HepG2 (cell line): ENCODE measurements around the gene ACAP1. TPM values are rescaled to one million over a fixed set of nuclear protein-coding genes. Genes with fewer than 3 reads are reported as not detected.

ENCODE experiments used
- ATAC-seq: fragments of 200-7000 bp; cut with Tn5 transposase; 3 replicates; pipeline ENCODE4 v1.9.1; 2020; ENCODE audit warnings: mild to moderate bottlenecking, moderate library complexity
- Bru-seq: library from RNA; stranded (reverse); fragments of 400-500 nt; gene quantifications from one replicate; lab custom pipeline; 2021; lab: Mats Ljungman, UMichigan
- BruChase-seq, 2 experiments: library from RNA; stranded (reverse); fragments of 400-500 nt; gene quantifications; one replicate each; lab custom pipeline; 2021; lab: Mats Ljungman, UMichigan
- BruUV-seq: library from RNA; stranded (reverse); fragments of 400-500 nt; replicated peaks from 2 replicates; lab custom pipeline; 2021; lab: Mats Ljungman, UMichigan
- CTCF ChIA-PET: fragments of 300-600 bp; formaldehyde crosslinking; extraction: SDS; loops from one replicate; lab custom pipeline; 2021; ENCODE audit warnings: low total read pairs, inconsistent platforms, low intra/inter-chr PET ratio; lab: Yijun Ruan, JAX
- POLR2A ChIA-PET: fragments of 350-600 bp; sonication (Branson Sonifier 250); formaldehyde crosslinking; loops from one replicate; lab custom pipeline; 2020; ENCODE audit warnings: antibody characterized with exemption, inconsistent platforms; lab: Yijun Ruan, JAX
- DNase-seq: peaks from one replicate; pipeline ENCODE4 v3.0.0-alpha.2; 2015; ENCODE audit warnings: low spot score
- FAIRE-seq: peaks from 3 replicates; lab custom pipeline; 2011; peaks lifted over from hg19 to GRCh38; lab: Jason Lieb, UNC
- H2AFZ ChIP-seq: one replicate; pipeline ENCODE4 v1.6.1; 2011; ENCODE audit warnings: low read length, inconsistent platforms
- H3K27ac ChIP-seq: fragments of 300-600 bp; 3 replicates; pipeline ENCODE4 v1.8.0; 2011; ENCODE audit warnings: mixed run types, mild to moderate bottlenecking, mixed read lengths, low read length, inconsistent platforms; ENCODE audit not compliant: insufficient read depth; ENCODE audit errors: extremely low read length
- H3K27me3 ChIP-seq, 2 experiments: fragments of 200-600 bp in 1 of 2; 2 replicates in 1 of 2; 3 replicates in 1 of 2; pipeline versions ENCODE4 v1.6.0 to v1.8.0; 2011; ENCODE audit warnings: low read length in 2 of 2, mild to moderate bottlenecking in 2 of 2, moderate library complexity in 2 of 2, inconsistent platforms in 1 of 2; ENCODE audit not compliant: insufficient read depth in 2 of 2, control insufficient read depth in 1 of 2
- H3K36me3 ChIP-seq, 2 experiments: fragments of 200-600 bp in 1 of 2; replicated peaks in 1 of 2; 2 replicates in 1 of 2; 3 replicates in 1 of 2; pipeline versions ENCODE4 v1.5.1 to v1.8.0; 2011; ENCODE audit warnings: low read length in 2 of 2, inconsistent platforms in 1 of 2; ENCODE audit not compliant: insufficient read depth in 2 of 2, control insufficient read depth in 1 of 2
- H3K4me1 ChIP-seq: 2 replicates; pipeline ENCODE4 v1.5.1; 2012; ENCODE audit warnings: low read length, inconsistent platforms; ENCODE audit not compliant: insufficient read depth
- H3K4me2 ChIP-seq: 2 replicates; pipeline ENCODE4 v1.6.0; 2011; ENCODE audit warnings: low read depth, low read length, inconsistent platforms
- H3K4me3 ChIP-seq, 3 experiments: fragments of 200-600 bp in 1 of 3; sonication (generic), shearing (Covaris generic) in 1 of 3; replicated peaks in 1 of 3; 2 replicates each; pipeline ENCODE4 v1.5.1; 2011 to 2016; ENCODE audit warnings: low read length in 3 of 3, inconsistent platforms in 2 of 3, low read depth in 2 of 3, mild to moderate bottlenecking in 2 of 3, control low read depth in 1 of 3, mixed read lengths in 1 of 3; ENCODE audit not compliant: insufficient read depth in 1 of 3
- H3K79me2 ChIP-seq: one replicate; pipeline ENCODE4 v1.6.1; 2011; ENCODE audit warnings: low read length, inconsistent platforms; ENCODE audit not compliant: insufficient read depth
- H3K9ac ChIP-seq: 2 replicates; pipeline ENCODE4 v1.6.0; 2011; ENCODE audit warnings: mild to moderate bottlenecking, low read depth, low read length, inconsistent platforms; ENCODE audit not compliant: insufficient read depth
- H3K9me3 ChIP-seq: 2 replicates; pipeline ENCODE4 v1.5.1; 2012; ENCODE audit warnings: mild to moderate bottlenecking, low read length
- H4K20me1 ChIP-seq: 2 replicates; pipeline ENCODE4 v1.6.0; 2011; ENCODE audit warnings: inconsistent platforms, mild to moderate bottlenecking, low read length, moderate library complexity; ENCODE audit not compliant: insufficient read depth
- CHD4 ChIP-seq: fragments of 200-600 bp; sonication (generic); IDR thresholded peaks from 2 replicates; pipeline ENCODE4 v1.7.0; 2017; ENCODE audit warnings: mild to moderate bottlenecking, low read length, borderline replicate concordance
- IRX3 ChIP-seq: sonication (generic); formaldehyde crosslinking; IDR thresholded peaks from 2 replicates; pipeline ENCODE4 v1.8.1; 2023; ENCODE audit warnings: mild to moderate bottlenecking, low read depth, missing genetic modification reagents, borderline replicate concordance
- SMAD9 ChIP-seq: sonication (generic); formaldehyde crosslinking; IDR thresholded peaks from 2 replicates; pipeline ENCODE4 v1.5.1; 2020; ENCODE audit warnings: mild to moderate bottlenecking, missing genetic modification reagents
- SUZ12 ChIP-seq: fragments of 150-350 bp; IDR thresholded peaks from 2 replicates; pipeline ENCODE4 v1.6.1; 2014; ENCODE audit warnings: low read depth, low read length
- ZNF136 ChIP-seq: sonication (generic); formaldehyde crosslinking; IDR thresholded peaks from 2 replicates; pipeline ENCODE4 v1.8.1; 2022; ENCODE audit warnings: low read depth, mild to moderate bottlenecking, moderate library complexity, missing genetic modification reagents
- ZNF264 ChIP-seq: sonication (generic); formaldehyde crosslinking; IDR thresholded peaks from 2 replicates; pipeline ENCODE4 v1.4.0; 2020; ENCODE audit warnings: missing genetic modification reagents
- ZNF629 ChIP-seq: sonication (generic); formaldehyde crosslinking; conservative IDR thresholded peaks from 2 replicates; pipeline ENCODE4 v1.5.0; 2020; ENCODE audit warnings: missing genetic modification reagents
- WGBS: methylation state at CpG from one replicate; pipeline ENCODE4 v1.1.6; 2017; ENCODE audit warnings: low lambda C conversion rate; 5-methylcytosine and 5-hydroxymethylcytosine counted together
- in situ Hi-C: cut with HindIII; loops from 2 replicates; pipeline ENCODE4 v1.10.0; 2017; ENCODE audit warnings: low pct_unique_long_range_greater_than_20kb; ENCODE audit not compliant: extremely low pct_ligation_motif_present
- intact Hi-C: fragments of 100-400 bp; cut with micrococcal nuclease; formaldehyde crosslinking; loops from one replicate; pipeline ENCODE4 v1.10.0; 2022; ENCODE audit not compliant: unreplicated experiment
- long read RNA-seq, 2 experiments: library from RNA in 1 of 2; library from polyadenylated mRNA in 1 of 2; stranded (forward) in 1 of 2; unstranded in 1 of 2; transcript quantifications; one replicate each; pipeline ENCODE4 v2.0.0, GENCODE V29; 2019 to 2022
- polyA minus RNA-seq, 3 experiments: library from RNA; depleted of rRNA, polyadenylated mRNA; stranded (reverse); fragments of >200 nt; gene quantifications; 2 replicates each; pipeline ENCODE4 v1.2.3, GENCODE V29; 2011; ENCODE audit warnings: low replicate concordance in 1 of 3
- polyA plus RNA-seq, 8 experiments: library from polyadenylated mRNA; depleted of rRNA in 3 of 8; stranded (reverse) in 7 of 8; unstranded in 1 of 8; fragments of >200 nt; fragmentation: Illumina TruSeq in 4 of 8; extraction: Trizol in 4 of 8; gene quantifications; 2 replicates each; pipeline versions ENCODE4 v1.2.1 to v1.2.3, GENCODE V29; 2011 to 2016; ENCODE audit warnings: low read depth in 4 of 8, missing spikeins in 1 of 8, mixed read lengths in 1 of 8; ENCODE audit not compliant: insufficient read depth in 1 of 8
- total RNA-seq, 5 experiments: library from RNA; depleted of rRNA; stranded (reverse); fragments of >200 nt; fragmentation: Illumina TruSeq; extraction: Trizol; gene quantifications; 2 replicates each; pipeline ENCODE4 v1.2.3, GENCODE V29; 2016; ENCODE audit warnings: low read depth in 1 of 5
- TF ChIP-seq, protein P1 (sequence below): sonication (generic); formaldehyde crosslinking; IDR thresholded peaks from 2 replicates; pipeline ENCODE4 v1.5.0; 2020; ENCODE audit warnings: mild to moderate bottlenecking, missing genetic modification reagents
- TF ChIP-seq, protein P2 (sequence below): IDR thresholded peaks from 2 replicates; pipeline ENCODE4 v1.6.1; 2016

Gene ACAP1, protein sequence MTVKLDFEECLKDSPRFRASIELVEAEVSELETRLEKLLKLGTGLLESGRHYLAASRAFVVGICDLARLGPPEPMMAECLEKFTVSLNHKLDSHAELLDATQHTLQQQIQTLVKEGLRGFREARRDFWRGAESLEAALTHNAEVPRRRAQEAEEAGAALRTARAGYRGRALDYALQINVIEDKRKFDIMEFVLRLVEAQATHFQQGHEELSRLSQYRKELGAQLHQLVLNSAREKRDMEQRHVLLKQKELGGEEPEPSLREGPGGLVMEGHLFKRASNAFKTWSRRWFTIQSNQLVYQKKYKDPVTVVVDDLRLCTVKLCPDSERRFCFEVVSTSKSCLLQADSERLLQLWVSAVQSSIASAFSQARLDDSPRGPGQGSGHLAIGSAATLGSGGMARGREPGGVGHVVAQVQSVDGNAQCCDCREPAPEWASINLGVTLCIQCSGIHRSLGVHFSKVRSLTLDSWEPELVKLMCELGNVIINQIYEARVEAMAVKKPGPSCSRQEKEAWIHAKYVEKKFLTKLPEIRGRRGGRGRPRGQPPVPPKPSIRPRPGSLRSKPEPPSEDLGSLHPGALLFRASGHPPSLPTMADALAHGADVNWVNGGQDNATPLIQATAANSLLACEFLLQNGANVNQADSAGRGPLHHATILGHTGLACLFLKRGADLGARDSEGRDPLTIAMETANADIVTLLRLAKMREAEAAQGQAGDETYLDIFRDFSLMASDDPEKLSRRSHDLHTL
- total RNA-seq (2016; rRNA removed; fragmentation: Illumina TruSeq; extraction: Trizol) (1.3 TPM in 1 of 2 replicates, not detected in the other), polyA plus RNA-seq (2011; rRNA removed) (2.5 and 3.1 TPM in 2 replicates), polyA minus RNA-seq (2011; rRNA and poly(A)+ RNA removed; ENCODE audit: low replicate concordance) (0.12 TPM in 1 of 2 replicates, not detected in the other), Bru-seq, nascent RNA (percentile 23 among the genes with signal in this experiment), BruChase-seq, experiment 1, labeled RNA remaining after a 6-hour chase (percentile 24 among the genes with signal in this experiment), BruChase-seq, experiment 2, labeled RNA remaining after a 2-hour chase (percentile 20 among the genes with signal in this experiment)
- 4.2 and 4.3 TPM in 2 replicates for total RNA-seq (2016; cell fraction: cytosol; rRNA removed; fragmentation: Illumina TruSeq; extraction: Trizol; ENCODE audit: low read depth)
- 2.2 TPM in 1 of 2 replicates, not detected in the other for total RNA-seq (2016; cell fraction: insoluble cytoplasmic fraction; rRNA removed; fragmentation: Illumina TruSeq; extraction: Trizol)
- total RNA-seq (2016; cell fraction: membrane; rRNA removed; fragmentation: Illumina TruSeq; extraction: Trizol) = 2.8 and 4.1 TPM in 2 replicates
- not detected in 2 replicates for total RNA-seq (2016; cell fraction: nucleus; rRNA removed; fragmentation: Illumina TruSeq; extraction: Trizol)
- 2.2 and 2.5 TPM in 2 replicates for polyA plus RNA-seq (2011; cell fraction: cytosol; rRNA removed)
- polyA plus RNA-seq (2011; cell fraction: nucleus; rRNA removed) = 3.8 and 5.2 TPM in 2 replicates
- polyA plus RNA-seq (2012) = 3.7 and 6.1 TPM in 2 replicates
- polyA plus RNA-seq (2016; cell fraction: cytosol; fragmentation: Illumina TruSeq; extraction: Trizol; ENCODE audit: low read depth) = 2.3 and 3.5 TPM in 2 replicates
- polyA plus RNA-seq (2016; cell fraction: insoluble cytoplasmic fraction; fragmentation: Illumina TruSeq; extraction: Trizol; ENCODE audit: low read depth) = not detected in 2 replicates
- 0.87 TPM in 1 of 2 replicates, not detected in the other for polyA plus RNA-seq (2016; cell fraction: membrane; fragmentation: Illumina TruSeq; extraction: Trizol; ENCODE audit: low read depth)
- polyA plus RNA-seq (2016; cell fraction: nucleus; fragmentation: Illumina TruSeq; extraction: Trizol; ENCODE audit: insufficient read depth, low read depth) = 1.2 and 2.1 TPM in 2 replicates
- not detected in 2 replicates for polyA minus RNA-seq (2011; cell fraction: cytosol; rRNA and poly(A)+ RNA removed)
- not detected in 2 replicates for polyA minus RNA-seq (2011; cell fraction: nucleus; rRNA and poly(A)+ RNA removed)
- long read RNA-seq, experiment 1, partial matches to known transcripts = 1 of 2 reads
- long read RNA-seq, experiment 1, other reads (novel, unspliced or antisense) = 0 of 2 reads
- long read RNA-seq, experiment 2, partial matches to known transcripts = 0 of 3 reads
- long read RNA-seq, experiment 2, other reads (novel, unspliced or antisense) = 2 of 3 reads

DNA sequence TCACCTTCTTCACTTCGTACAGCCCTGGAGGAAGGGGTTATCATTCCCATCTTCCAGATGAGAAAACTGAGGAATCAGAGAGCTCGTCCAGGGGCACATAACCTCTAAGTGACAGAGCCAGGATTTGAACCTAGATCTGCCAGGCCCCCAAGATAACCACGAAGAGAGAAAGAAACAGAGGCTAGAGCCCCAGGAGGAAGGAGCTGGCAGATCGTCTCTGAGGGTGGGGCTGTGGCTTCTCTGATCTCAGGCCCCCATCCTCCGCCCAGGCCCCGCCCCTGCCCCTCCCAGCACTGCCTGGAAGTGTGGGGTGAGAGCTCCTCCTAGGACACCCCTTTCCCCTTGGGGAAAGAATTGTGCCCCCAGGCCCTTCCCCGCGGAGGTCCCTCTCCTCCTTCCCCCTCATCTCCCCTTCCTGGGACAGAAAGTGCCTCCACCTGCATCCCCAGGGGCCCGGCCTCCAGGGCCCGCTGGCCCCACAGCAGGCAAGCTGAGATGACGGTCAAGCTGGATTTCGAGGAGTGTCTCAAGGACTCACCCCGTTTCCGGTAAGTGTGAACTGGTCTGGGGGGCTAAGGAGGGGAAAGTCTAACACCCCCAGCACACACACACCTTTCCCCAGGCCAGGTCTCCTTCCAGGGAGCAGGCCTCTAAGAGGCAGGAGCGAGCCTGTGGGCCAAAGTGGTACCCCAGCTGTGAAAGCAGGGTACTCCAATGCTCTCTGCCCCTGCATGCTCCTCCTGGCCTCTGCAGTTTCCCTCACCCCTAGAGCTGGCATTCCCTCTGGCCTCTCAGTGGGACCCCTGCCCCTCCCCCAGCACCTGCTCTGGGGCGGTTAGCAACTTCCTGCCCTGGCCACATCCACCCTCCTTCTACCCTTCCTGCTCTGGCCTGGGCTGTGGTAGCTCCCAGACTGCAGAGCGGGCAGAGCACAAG, at the start of gene ACAP1:
Gene ACAP1 (plus strand): TSS at position 290 of the 936 bp plus-strand sequence. CDS start 206 bp downstream, at position 496.
- TF ChIP-seq ZNF629 (CRISPR knock-in tag) = peak; percentile 63
- TF ChIP-seq, protein P1, sequence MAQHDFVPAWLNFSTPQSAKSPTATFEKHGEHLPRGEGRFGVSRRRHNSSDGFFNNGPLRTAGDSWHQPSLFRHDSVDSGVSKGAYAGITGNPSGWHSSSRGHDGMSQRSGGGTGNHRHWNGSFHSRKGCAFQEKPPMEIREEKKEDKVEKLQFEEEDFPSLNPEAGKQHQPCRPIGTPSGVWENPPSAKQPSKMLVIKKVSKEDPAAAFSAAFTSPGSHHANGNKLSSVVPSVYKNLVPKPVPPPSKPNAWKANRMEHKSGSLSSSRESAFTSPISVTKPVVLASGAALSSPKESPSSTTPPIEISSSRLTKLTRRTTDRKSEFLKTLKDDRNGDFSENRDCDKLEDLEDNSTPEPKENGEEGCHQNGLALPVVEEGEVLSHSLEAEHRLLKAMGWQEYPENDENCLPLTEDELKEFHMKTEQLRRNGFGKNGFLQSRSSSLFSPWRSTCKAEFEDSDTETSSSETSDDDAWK (CRISPR knock-in tag) = no peak
- TF ChIP-seq SMAD9 (CRISPR knock-in tag) = no peak
- no peak for TF ChIP-seq SUZ12
- TF ChIP-seq IRX3 (CRISPR knock-in tag) = no peak
- TF ChIP-seq ZNF136 = no peak
- TF ChIP-seq, protein P2, sequence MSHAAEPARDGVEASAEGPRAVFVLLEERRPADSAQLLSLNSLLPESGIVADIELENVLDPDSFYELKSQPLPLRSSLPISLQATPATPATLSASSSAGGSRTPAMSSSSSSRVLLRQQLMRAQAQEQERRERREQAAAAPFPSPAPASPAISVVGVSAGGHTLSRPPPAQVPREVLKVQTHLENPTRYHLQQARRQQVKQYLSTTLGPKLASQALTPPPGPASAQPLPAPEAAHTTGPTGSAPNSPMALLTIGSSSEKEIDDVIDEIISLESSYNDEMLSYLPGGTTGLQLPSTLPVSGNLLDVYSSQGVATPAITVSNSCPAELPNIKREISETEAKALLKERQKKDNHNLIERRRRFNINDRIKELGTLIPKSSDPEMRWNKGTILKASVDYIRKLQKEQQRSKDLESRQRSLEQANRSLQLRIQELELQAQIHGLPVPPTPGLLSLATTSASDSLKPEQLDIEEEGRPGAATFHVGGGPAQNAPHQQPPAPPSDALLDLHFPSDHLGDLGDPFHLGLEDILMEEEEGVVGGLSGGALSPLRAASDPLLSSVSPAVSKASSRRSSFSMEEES = no peak
- no peak for TF ChIP-seq ZNF264 (CRISPR knock-in tag)
- TF ChIP-seq CHD4 = no peak
- TF ChIP-seq, all 625 proteins: peak for 1
- Histone ChIP-seq H2AFZ (no peak within 1 kb of the TSS), H3K4me2 (peak within 1 kb of the TSS; percentile 54; the same call in 1 of the 2 replicates), H3K4me3 (peak within 1 kb of the TSS in 1 of 3 experiments; percentile 28; a peak in 1 of 6 replicates), H3K9ac (no peak within 1 kb of the TSS), H3K27me3 (peaks cover 0 to 6% of the 10 kb centered on the region in 2 experiments; a peak in 4 of 5 replicates), H3K36me3 (no peaks in the 10 kb centered on the region), H3K9me3 (no peaks in the 10 kb centered on the region), H3K27ac (no peak within 1 kb of the TSS), H3K79me2 (no peaks in the 10 kb centered on the region), H4K20me1 (no peaks in the 10 kb centered on the region), H3K4me1 (peaks cover 16% of the 10 kb centered on the region)
- intact Hi-C loops = no loop called here
- ChIA-PET POLR2A (interaction anchor here (1.2 to 2.7 kb wide), 2 partner anchors 8 to 23 kb away, joined by 3 to 16 read pairs; no protein-coding TSS in a partner anchor), CTCF (no interaction called here)
- in situ Hi-C loops = no loop called here
- FAIRE-seq (no peak), ATAC-seq (no peak), DNase-seq (no peak)
- 37% methylated on average over 9 of the region's 17 CpGs for WGBS
- BruUV-seq = no TSS peak
